Measurements from ENCODE around the gene DCTN3. TPM values are rescaled to one million over a fixed set of nuclear protein-coding genes. Genes with fewer than 3 reads are reported as not detected.
A peak's percentile ranks its signal among the peaks of the same experiment; 100 is the strongest.
"Not testable (repeated sequence)": the region's sequence is repeated elsewhere in the genome, so short reads cannot be mapped to it uniquely, and the experiment has no call there.

The DCTN3 gene
- total RNA-seq, 1 donor from 2014 or later, result 31.7 TPM

GRCh38 chr9:34646211-34647083 is 26.2 kb upstream of the DCTN3 start, which contains the start of gene GALT:
GALT (plus strand) TSS chr9:34646675; CDS start chr9:34646705, 30 bp downstream.
- Histone ChIP-seq H3K4me3 (peak within 1 kb of the TSS; percentile 69 to 80), H3K27me3 (no peaks in the 10 kb centered on the region), H3K27ac (peak within 1 kb of the TSS; percentile 80 to 83), H3K9me3 (no peaks in the 10 kb centered on the region), H3K36me3 (peaks cover 17 to 21% of the 10 kb centered on the region in 2 donors), H3K4me1 (peaks cover 17 to 26% of the 10 kb centered on the region in 2 donors)
- DNase-seq (ENCODE audit: low spot score in 2 of 2), result peak; percentile 90 to 97
- intact Hi-C loops (cut with DNase I), result loop anchor here (1.0 to 5.0 kb wide), 4 partner anchors 9 to 516 kb away; partner anchors contain the start of genes DCTN3, SIGMAR1 and UNC13B
- TF ChIP-seq CTCF (IDR thresholded peaks at IDR 0.05), result peak; percentile 26 to 51 (median 35)

DNA sequence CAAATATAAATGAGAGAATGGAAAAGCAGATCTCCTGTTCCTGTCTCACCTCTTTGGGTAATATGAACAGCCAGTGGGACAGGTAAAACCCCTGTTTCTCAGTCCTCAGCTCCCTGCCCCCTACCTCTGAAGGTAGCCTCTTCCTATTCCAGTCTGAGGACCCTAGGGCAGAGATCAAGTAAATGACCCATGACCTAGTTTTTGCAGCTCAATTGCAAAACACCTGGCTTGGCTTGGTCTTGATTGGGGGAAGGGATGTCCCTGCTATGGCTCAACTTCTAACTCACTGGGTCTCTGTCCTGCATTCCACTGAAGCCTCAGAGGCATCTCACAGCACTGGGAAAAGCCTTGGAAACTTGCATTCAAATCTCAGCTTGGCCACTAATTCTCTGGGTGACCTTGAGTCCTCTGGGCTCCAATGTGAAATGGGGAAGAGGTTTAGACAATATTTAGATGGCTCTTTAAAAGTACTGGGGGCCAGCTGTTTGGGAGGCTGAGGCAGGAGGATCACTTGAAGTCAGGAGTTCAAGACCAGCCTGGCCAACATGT is 24.5 kb upstream of the DCTN3 start:
- Histone ChIP-seq H3K4me1 (peaks cover 17 to 21% of the 10 kb centered on the region in 2 donors), H3K27ac (no peak overlapping the region), H3K36me3 (peaks cover 17 to 18% of the 10 kb centered on the region in 2 donors), H3K9me3 (no peaks in the 10 kb centered on the region), H3K27me3 (no peaks in the 10 kb centered on the region), H3K4me3 (no peak overlapping the region)
- intact Hi-C loops (cut with DNase I), result loop anchor here (5.0 kb wide), 1 partner anchor 517 kb away; the partner anchor contains the start of gene UNC13B
- no peak for TF ChIP-seq CTCF (IDR thresholded peaks at IDR 0.05)
- DNase-seq (ENCODE audit: low spot score in 2 of 2), result no peak

- Histone ChIP-seq H3K36me3 (no peaks in the 10 kb centered on the region), H3K27me3 (no peaks in the 10 kb centered on the region), H3K4me3 (no peak overlapping the region), H3K4me1 (peaks cover 11 to 12% of the 10 kb centered on the region in 2 donors), H3K27ac (no peak overlapping the region), H3K9me3 (no peaks in the 10 kb centered on the region)
- intact Hi-C loops (cut with DNase I), result no loop called here
- no peak for DNase-seq (ENCODE audit: low spot score in 2 of 2)
- no peak for TF ChIP-seq CTCF (IDR thresholded peaks at IDR 0.05)
Measured at GRCh38 chr9:34642679-34643078, 22.4 kb upstream of the DCTN3 start.

DNA sequence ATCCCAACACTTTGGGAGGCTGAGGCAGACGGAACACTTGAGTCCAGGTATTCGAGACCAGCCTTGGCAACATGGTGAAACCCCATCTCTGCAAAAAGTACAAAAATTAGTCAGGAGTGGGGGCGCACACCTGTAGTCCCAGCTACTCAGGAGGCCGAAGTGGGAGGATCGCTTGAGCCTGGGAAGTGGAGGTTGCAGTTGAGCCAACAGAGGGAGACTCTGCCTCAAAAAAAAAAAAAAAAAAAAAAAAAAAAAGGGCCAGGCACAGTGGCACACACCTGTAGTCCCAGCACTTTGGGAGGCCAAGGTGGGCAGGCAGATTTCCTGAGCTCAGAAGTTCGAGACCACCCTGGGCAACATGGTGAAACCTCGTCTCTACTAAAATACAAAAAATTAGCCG is 19.0 kb upstream of the DCTN3 start:
- H3K27me3 ChIP-seq; H3K4me3 ChIP-seq; H3K9me3 ChIP-seq; H3K27ac ChIP-seq; DNase-seq (ENCODE audit: low spot score in 2 of 2); intact Hi-C loops (cut with DNase I); H3K36me3 ChIP-seq: not testable (repeated sequence)
- peaks cover 0 to 13% of the 10 kb centered on the region in 2 donors for H3K4me1 ChIP-seq

- TF ChIP-seq CTCF (IDR thresholded peaks at IDR 0.05), result no peak
- Histone ChIP-seq H3K27me3 (no peaks in the 10 kb centered on the region), H3K9me3 (no peaks in the 10 kb centered on the region), H3K36me3 (no peaks in the 10 kb centered on the region), H3K4me1 (peaks cover 0 to 13% of the 10 kb centered on the region in 2 donors), H3K4me3 (peak overlapping the region; percentile 61 to 83), H3K27ac (peak overlapping the region; percentile 76 to 79)
- DNase-seq (ENCODE audit: low spot score in 2 of 2), result no peak
- intact Hi-C loops (cut with DNase I), result no loop called here
Measured at GRCh38 chr9:34638138-34638445, 17.8 kb upstream of the DCTN3 start.

Data from ascending aorta (tissue), 2 donors.